GM21717 (cell line): ENCODE results near the gene CCDC152.

Experiments used
- ATAC-seq: cut with Tn5 transposase; IDR thresholded peaks from one replicate; pipeline ENCODE4 v1.9.1; 2021; ENCODE audit warnings: mild to moderate bottlenecking, moderate library complexity; ENCODE audit not compliant: unreplicated experiment

The CCDC152 gene

DNA sequence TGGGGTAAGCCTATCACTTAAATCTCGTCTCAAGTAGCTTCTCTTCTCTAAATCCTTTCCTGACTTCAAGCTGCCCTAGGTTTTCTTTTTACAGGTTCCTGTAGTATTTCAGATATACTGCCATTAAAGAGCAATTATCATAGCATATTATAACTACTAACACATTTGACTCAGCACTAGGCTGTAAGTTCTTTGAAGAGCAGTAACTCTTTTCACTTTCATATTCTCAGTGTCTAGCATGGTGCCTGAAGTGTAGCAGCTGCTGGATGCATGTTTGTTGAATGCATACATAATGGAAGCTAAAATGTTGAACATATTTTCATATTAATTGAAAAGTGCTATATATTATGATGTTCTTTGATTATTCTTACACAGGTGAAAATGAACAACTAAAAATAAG lies 22.5 kb downstream of the CCDC152 start:
- ATAC-seq: no peak

DNA sequence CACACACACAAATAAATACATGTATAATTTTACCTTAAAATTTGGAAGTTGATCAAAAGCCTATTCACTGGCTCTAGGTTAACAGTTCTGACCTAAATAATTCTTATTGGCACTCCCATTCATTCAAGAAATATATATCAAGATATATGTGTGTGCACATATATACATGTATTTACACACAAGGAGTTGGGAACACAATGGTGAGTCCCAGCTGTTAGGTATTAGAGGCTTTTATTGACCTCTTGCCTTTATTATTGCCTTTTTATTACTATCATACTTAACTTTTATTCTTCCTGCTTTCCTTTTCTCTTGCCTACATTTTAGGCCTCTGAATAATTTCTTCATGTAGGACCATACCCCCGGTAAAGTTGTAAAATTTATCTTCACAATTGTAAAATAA lies 25.0 kb downstream of the CCDC152 start:
- ATAC-seq: no peak

DNA sequence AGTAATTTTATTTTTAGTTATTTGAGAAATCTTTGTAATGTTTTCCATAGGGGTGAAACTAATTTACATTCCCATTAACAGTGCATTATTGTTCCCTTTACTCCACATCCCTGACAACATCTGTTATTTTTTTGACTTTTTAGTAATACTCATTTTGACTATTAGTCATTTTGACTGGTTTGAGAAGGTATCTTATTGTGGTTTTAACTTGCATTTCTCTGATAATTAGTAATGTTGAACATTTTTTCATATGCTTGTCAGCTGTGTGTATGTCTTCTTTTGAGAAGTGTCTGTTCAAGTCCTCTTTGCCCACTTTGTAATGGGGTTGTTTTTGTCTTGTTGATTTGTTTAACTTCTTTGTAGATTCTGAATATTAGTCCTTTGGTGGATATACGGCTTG lies 27.5 kb downstream of the CCDC152 start:
- no peak for ATAC-seq

DNA sequence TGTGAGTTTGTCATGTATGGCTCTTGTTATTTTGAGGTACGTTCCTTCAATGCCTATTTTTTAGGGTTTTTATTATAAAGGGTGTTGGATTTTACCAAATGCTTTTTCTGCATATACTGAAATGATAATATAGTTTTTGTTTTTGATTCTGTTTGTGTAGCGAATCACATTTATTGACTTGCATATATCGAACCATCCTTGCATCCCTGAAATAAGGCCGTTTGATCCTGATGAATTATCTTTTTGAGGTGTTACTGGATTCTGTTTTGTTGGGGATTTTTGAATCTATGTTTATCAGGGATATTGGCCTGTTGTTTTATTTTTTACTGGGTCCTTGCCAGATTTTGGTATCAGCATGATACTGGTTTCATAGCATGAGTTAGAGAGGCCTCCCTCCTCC lies 29.1 kb downstream of the CCDC152 start:
- no peak for ATAC-seq

DNA sequence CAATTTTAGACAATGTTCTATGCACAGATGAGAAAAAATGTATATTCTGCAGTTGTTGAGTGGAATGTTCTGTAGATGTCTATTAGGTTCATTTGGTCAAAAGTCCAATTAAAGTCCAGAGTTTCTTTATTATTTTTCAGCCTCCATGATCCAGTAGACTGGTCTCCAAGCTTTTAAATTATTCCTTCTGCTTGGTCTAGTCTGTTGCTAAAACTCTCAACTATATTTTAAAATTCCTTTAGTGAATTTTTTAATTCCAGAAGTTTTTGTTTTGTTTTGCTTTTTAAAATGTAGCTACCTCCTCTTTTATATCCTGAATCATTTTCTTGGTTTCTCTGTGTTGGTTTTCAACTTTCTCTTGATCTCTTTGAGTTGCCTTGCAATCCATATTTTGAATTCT lies 30.5 kb downstream of the CCDC152 start:
- ATAC-seq: no peak

DNA sequence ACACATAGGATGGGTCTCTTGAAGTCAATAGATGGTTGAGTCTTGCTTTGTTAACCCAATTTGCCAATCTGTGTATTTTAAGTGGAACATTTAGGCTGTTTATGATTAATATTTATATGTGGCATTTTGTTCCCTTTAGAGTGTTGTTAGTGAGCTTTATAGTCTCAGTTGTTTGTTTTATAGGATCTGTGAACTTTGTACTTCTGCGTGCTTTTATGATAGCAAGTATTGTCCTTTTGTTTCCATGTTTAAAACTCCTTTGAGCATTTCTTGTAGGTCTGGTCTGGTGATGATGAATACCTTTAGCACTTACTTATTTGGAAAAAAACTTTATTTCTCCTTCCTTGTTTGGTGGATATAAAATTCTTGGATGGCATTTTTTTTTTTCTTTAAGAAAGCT lies 31.2 kb downstream of the CCDC152 start:
- no peak for ATAC-seq

DNA sequence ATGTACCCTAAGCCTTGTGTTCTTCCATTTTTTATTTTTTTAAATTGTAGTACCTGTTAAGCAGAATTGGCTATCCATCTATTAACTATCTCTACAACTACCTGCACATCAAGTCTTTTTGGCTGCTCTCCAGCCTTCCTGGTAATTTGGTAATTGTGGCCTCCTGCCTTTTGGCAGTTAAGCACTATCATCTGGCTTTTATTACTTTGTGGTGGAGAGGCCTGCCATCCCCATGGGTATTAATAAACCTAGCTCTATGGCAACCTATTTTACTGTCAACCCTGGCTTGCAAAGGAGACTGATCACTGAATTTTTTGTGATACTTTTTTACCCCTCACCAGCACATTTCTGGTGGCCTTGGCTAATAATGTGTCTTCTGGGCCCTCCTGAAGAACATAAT lies 34.5 kb downstream of the CCDC152 start:
- no peak for ATAC-seq

DNA sequence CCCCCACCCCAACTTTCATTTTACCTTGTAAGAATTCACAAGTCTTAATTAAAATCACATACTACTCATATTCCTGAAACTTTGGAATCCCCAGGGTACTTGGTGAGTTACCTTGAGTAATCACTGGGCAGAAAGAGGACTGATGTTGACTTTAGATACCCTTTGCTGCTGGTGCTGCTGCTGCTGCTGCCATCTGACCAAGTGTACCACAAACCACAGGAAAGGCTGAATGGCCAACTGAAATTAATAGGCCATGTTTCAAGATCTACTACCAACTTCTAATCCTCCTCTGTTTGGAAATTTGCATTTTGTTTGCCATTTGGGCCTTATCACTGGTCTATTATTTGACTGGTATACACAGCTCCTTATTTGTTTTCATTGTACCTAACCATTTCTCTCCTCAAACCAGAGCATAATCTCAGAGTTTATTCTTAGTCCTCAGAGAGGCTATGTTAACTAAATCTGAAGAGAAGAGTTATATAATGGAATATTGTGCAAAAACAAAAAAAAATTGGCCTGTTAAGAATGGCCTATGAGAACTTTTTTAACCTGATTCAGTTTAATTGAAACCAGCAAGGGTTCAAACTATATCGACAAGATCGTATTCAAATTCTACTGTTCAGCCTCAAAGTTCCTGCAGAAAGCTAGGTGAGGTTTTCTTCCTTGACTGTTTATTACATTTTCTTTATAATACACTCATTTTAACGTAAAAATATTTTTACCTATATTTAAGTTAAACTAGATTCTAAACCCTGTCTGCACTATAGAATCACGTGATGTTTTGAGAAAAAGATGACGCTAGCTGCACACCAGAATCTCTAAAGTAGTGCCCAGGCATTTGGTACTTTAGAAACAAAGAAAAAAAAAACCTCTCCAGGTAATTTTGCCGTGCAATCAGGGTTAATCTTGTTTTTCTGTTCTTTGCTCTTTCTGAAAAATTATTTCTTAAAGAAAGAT lies 41.9 kb downstream of the CCDC152 start:
- no peak for ATAC-seq

DNA sequence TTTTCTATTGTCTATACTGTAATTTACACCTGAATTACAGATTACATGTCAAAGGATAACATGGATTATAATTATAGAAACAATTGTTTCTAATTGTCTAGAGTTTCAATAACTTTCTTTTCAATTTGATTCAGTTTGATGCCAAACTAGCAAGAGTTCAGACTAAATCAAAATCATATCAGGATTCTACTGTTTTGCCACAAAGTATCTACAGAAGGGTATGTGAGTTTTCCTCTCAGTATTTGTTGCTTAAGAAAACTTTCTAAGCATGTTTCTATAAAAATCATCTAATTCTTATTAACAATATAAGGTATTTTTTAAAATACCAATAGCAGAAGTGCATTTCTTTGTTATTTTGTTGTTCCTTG lies 42.6 kb downstream of the CCDC152 start:
- ATAC-seq: no peak

DNA sequence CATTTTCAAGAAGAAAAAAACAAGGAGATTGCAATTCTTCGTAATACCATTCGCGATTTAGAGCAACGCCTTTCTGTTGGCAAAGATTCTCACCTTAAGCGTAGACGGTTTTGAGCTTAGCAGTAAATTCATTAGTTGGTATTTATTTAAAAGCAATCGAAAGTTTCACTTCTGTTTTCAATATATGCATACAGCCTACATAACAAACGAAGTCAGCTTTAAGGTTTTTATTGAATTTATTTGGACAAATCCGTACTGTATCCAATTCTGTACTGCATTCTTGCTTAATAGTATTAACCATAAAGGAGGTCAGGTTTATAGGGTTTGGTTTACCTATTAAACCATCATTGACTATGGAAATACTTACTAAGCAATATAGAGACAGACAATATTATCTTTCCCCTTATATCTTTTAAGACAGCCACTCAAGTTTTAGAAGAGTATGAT lies 43.1 kb downstream of the CCDC152 start:
- ATAC-seq: no peak

DNA sequence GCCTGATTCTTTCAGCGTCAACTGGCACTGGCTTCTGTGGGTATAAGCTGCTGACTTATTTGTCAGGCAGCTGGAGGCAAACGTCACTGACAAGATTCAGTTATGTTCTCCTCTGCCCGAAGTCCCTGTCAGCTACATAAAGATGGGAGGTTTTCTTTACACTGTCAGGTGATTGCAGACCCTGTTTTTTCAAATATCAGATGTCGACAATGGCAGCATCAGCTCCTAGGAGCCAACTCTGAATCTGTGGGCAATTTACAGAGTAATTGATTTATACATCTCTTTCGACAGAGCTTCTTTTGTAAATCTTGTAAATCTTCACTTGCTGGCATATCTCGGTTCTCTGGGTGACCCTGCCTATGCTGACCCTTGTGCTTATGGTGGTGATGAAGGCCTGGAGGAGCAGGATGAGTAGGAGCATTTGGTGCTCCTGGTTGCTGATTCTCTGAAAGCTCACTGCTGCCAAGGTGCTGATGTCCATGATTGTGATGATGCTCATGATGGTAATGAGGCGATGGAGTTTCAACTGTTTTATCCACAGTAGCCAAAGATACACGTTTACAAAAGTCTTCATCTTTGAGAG lies 44.2 kb downstream of the CCDC152 start:
- no peak for ATAC-seq

DNA sequence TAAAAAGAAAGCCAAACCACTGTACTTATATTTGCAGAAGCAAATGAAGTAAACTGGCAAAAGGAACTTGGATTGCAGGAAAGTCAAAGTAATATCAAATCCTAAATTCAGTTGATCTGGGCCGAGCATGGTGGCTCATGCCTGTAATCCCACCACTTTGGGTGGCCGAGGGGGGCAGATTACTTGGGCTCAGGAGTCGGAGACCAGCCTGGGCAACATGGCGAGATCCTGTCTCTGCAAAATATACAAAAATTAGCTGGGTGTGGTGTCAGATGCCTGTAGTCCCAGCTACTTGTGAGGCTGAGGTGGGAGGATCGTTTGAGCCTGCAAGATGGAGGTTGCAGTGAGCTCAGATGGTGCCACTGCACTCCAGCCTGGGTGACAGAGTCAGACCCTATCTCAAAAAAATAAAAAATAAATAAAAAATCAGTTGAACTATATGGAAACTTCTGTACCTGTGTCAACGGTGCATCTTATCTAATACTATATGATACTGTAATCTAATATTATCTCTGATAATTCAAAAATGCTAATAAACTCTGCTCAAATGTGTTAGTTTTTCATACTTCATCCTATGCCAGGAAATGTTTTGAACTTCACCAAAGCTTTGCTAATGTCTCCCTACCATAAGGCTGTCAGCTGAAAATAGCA lies 45.0 kb downstream of the CCDC152 start:
- no peak for ATAC-seq

DNA sequence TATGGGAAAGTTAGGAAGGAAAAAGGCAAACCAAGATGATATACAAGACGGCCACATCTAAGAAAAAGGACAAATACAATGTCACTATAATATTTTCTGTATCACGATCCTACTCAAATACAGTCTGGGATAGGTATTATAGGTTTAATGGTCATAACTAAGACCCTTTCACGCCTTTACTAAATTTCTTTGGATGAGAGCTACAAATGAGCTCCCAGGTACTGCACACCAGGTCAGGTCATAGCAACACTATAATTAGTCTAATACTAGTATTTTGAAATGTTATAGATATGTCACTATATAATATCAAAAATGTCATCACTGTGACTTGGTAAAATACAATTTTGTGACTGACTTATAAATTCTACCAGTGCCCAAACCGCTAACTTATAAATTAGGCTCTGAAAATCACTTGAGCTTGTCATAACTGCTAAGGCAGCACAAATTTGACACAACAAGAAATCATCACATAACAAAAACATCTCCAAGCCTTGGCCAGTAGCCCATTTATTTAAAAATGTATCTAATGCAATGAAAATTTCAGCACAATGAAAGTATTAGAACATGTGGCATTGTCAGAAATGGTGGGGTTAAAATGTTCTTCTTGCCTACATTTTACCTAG lies 48.2 kb downstream of the CCDC152 start:
- no peak for ATAC-seq

DNA sequence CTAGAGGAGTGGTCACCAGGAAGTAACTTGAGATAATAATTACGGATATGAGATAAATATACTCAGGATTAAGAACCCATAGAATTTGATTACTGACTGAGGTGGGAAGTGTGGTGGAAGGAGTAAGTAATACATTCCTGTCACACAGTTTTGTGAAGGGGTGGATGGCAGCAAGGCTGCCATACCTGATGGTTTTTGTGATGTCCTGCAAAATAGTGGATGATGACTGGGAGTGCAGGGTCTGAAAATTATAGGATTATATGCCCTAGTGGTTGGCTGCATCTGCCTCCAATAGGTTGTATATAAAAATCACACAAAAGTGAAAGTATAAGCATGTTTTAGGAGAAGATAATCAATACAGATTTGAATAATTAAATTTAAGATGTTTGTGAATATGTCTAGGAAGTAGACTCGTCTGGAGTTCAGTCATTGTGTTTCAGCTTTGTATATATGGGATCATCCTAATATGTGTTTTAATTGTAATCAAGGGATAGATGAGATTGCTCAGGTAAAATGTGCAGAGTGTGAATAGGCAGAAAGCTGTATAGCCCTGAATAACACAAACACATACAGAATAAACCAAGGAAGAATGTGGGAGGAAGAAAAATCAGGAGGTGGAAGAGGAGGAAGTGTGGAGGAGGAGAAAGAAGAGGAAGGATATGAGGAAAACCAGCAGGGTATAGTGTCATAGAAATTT lies 49.5 kb downstream of the CCDC152 start:
- ATAC-seq: no peak

DNA sequence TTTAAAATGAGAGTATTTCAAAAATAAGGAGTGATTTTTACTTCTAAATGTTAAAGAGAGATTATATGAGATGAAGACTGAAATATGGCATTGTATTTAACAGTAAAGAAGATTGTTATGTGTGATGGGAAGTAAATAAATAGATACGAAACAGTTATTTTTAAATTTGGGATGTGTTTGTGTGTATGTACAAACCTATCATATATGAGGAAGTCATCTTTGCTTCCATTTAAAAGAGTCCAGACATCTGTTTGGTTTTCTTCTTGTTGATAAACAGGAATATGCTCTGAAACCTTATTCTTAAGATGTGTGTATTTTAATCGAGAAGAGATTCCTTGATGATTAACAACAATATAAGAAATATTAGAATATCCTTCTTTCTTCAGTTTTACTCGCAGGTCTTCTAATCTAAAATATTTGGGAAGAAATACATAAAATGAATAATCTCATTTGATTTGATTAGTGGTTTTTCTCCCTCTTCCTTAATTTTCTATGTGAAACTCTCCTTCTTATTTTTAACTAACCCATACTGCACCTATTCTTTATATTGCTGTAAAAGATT lies 50.2 kb downstream of the CCDC152 start:
- ATAC-seq: no peak

DNA sequence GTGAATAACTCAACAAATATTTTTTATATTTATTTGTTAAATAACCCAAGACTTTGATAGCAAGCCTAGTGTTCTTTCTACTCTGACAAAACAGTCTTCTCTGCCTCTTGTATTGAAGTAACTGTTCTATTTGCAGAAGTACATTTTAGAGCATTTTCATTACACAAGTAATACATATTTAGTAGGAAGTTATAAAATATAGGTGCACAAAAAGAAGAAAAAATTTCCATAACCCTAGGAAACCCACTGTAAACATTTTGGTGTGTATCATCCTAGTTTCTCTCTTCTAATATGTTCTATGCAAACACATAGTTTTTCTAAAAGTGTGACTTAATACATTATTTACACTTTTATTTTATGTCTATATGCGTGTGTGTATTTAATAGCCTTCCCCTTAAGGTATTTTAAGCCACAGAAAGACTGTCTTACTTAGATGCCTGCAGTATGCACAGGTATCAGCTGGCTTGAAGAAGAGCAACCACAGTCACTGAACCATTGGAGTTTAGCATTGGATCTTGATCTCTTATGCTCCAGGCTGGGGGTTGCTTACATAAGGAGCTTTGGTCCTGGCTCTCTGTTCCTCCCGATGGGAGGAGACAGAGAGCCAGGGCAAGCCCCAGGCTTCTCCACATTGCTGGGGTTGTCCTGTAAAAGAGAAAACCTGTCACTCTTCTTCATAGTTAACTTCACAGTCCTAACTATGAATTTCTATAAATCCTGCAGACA lies 51.3 kb downstream of the CCDC152 start:
- ATAC-seq: no peak

DNA sequence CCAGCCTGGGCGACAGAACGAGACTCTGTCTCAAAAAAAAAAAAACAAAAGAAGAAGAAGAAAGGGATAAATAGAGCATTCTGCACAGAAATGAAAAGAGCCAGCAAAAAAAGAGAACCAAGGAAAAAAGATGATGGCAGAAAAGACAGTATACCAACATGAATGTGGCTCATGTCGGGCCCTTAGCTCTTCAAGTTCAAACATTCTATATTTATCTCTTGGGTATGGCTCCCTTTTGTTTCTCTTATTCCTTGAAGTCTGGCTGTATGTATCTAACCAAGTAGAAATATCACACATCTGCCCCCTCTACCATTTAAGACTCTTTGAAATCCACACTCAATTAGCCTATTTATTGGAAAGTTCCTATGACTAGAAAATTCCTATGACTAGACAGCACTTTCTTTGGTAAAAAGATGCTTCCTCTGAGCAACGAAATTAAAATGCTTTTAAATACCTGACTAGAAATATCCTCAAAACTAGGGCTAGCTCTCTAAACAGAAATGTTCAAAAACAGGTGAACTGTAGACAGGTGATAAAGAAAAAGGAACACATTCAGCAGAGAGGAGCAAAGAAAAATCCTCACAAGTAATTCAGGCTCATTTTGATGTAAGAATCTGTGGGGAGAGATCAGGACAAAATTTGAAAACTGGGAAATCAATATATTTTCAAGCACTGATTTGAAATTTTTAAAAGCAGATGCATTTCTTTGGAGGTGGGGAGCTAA lies 52.4 kb downstream of the CCDC152 start:
- no peak for ATAC-seq

DNA sequence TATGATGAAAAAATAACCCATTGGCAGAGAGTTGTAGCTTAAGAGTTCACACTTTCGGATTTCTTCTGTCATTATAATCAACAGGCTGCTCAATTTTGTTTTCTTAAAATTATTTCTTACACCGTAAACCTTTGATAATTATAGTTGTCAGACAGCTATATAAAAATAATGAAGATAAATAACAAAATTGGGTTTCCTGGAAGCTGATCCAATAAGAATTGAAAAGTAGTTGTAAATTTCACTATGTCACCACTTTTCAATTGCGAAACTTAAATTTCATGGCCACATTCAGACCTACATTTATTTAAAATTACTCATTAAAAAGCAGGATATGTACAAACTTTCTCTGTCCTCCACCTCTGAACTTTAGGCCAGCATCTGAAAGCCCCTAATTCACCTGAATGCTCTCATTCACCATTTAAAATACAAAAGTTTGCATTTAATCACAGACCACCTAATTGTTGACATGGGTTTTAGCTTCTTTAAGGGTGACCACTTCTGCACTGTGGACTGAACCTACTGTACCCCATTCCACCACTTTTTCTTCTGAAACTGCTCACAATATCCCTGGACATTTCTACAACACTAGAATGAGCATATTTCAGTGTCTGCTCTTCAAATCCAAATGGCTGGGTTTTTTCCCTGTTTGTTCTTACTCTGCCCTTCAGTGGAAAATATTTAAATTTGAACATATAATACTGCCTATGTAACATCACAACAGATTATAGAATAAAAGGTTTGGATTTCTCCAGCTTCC lies 54.4 kb downstream of the CCDC152 start:
- no peak for ATAC-seq
